IPS-18c (cell line): ENCODE data around the gene KCTD13.
"Not testable (repeated sequence)": the region's sequence is repeated elsewhere in the genome, so short reads cannot be mapped to it uniquely, and the experiment has no call there.

Experiments used
- H3K4me3 ChIP-seq: 2 replicates; pipeline ENCODE4 v1.7.0; 2013; ENCODE audit warnings: low read depth, mild to moderate bottlenecking, low read length, moderate library complexity; ENCODE audit not compliant: insufficient read depth
- H3K9me3 ChIP-seq: one replicate; pipeline ENCODE4 v1.6.1; 2013; ENCODE audit warnings: mild to moderate bottlenecking, low read length, moderate library complexity; ENCODE audit not compliant: control insufficient read depth, insufficient read depth

The KCTD13 gene

GRCh38 chr16:29958756-29959155, 32.7 kb upstream of the KCTD13 start:
- no peak overlapping the region for H3K4me3 ChIP-seq
- no peaks in the 10 kb centered on the region for H3K9me3 ChIP-seq

GRCh38 chr16:29951625-29952365, 25.8 kb upstream of the KCTD13 start:
- no peak overlapping the region for H3K4me3 ChIP-seq
- no peaks in the 10 kb centered on the region for H3K9me3 ChIP-seq

GRCh38 chr16:29950806-29951461, 24.9 kb upstream of the KCTD13 start:
- Histone ChIP-seq H3K9me3 (no peaks in the 10 kb centered on the region), H3K4me3 (no peak overlapping the region)

GRCh38 chr16:29947897-29948296, 21.9 kb upstream of the KCTD13 start:
- Histone ChIP-seq H3K4me3 (no peak overlapping the region), H3K9me3 (no peaks in the 10 kb centered on the region)

- no peaks in the 10 kb centered on the region for H3K9me3 ChIP-seq
- no peak overlapping the region for H3K4me3 ChIP-seq
Observed at GRCh38 chr16:29943846-29944799, 18.1 kb upstream of the KCTD13 start.

- Histone ChIP-seq H3K9me3 (no peaks in the 10 kb centered on the region), H3K4me3 (no peak overlapping the region)
Observed at GRCh38 chr16:29940656-29941055, 14.6 kb upstream of the KCTD13 start.

GRCh38 chr16:29931750-29932149, 5.7 kb upstream of the KCTD13 start:
- H3K4me3 ChIP-seq, H3K9me3 ChIP-seq: not testable (repeated sequence)

GRCh38 chr16:29927070-29927905, 1.3 kb upstream of the KCTD13 start:
- peak overlapping the region; percentile 89; the same call in 1 of the 2 replicates for H3K4me3 ChIP-seq
- H3K9me3 ChIP-seq, result no peaks in the 10 kb centered on the region

- Histone ChIP-seq H3K4me3 (peak overlapping the region; percentile 89), H3K9me3 (no peaks in the 10 kb centered on the region)
Observed at GRCh38 chr16:29926711-29927052, 656 bp upstream of the KCTD13 start.

- H3K9me3 ChIP-seq, result no peaks in the 10 kb centered on the region
- peak overlapping the region; percentile 89 for H3K4me3 ChIP-seq
Observed at GRCh38 chr16:29925105-29925756, 795 bp downstream of the KCTD13 start.

GRCh38 chr16:29922986-29923501, 3.0 kb downstream of the KCTD13 start:
- Histone ChIP-seq H3K9me3 (no peaks in the 10 kb centered on the region), H3K4me3 (no peak overlapping the region)

- no peaks in the 10 kb centered on the region for H3K9me3 ChIP-seq
- H3K4me3 ChIP-seq, result no peak overlapping the region
Observed at GRCh38 chr16:29922326-29922725, 3.7 kb downstream of the KCTD13 start.

GRCh38 chr16:29921034-29921385, 5.0 kb downstream of the KCTD13 start:
- H3K9me3 ChIP-seq, result no peaks in the 10 kb centered on the region
- no peak overlapping the region for H3K4me3 ChIP-seq

- no peak overlapping the region for H3K4me3 ChIP-seq
Observed at GRCh38 chr16:29920288-29921033, 5.6 kb downstream of the KCTD13 start.

GRCh38 chr16:29916979-29917378, 9.0 kb downstream of the KCTD13 start:
- H3K9me3 ChIP-seq, result no peaks in the 10 kb centered on the region
- H3K4me3 ChIP-seq, result no peak overlapping the region

More at GRCh38 chr16:29920288-29921033, 5.6 kb downstream of the KCTD13 start:
- no peaks in the 10 kb centered on the region for H3K9me3 ChIP-seq
